ENCODE results near the gene VTI1A. TPM values are rescaled to one million over a fixed set of nuclear protein-coding genes. Genes with fewer than 3 reads are reported as not detected.

Gene VTI1A
- total RNA-seq, 1 donor from 2014 or later, result 22.7 TPM

- no peaks in the 10 kb centered on the region for H3K27me3 Mint-ChIP-seq (ENCODE audit: low read depth)
- TF ChIP-seq CTCF (IDR thresholded peaks at IDR 0.05), result no peak
- H3K36me3 Mint-ChIP-seq (ENCODE audit: low read depth), result peaks cover 10% of the 10 kb centered on the region
- H3K9me3 Mint-ChIP-seq (ENCODE audit: low read depth), result peaks cover 9% of the 10 kb centered on the region
- no peak overlapping the region for H3K27ac Mint-ChIP-seq (ENCODE audit: unreplicated experiment)
- no peak for DNase-seq (ENCODE audit: low spot score)
- no peaks in the 10 kb centered on the region for H3K4me1 Mint-ChIP-seq (ENCODE audit: low read depth)
- no peak overlapping the region for H3K4me3 Mint-ChIP-seq (ENCODE audit: unreplicated experiment)
Observed at GRCh38 chr10:112769611-112770370, 322.8 kb downstream of the VTI1A start.

DNA sequence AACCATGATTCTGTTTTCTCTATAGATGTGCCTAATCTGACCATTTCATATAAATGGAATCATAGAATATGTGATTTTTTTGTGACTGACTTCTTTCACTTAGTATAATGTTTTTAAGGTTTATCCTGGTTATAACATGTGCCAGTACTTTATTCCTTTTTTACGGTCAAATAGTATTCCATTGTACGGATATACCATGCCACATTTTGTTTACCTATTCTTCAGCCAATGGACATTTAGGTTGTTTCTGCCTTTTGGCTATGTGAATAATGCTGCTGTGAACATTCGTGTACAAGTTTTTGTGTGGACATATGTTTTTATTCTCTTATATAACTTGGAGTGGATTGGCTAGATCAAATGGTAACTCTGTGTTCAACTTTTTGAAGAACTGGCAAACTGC lies 324.7 kb downstream of the VTI1A start:
- TF ChIP-seq CTCF (IDR thresholded peaks at IDR 0.05), result no peak
- no peak overlapping the region for H3K27ac Mint-ChIP-seq (ENCODE audit: unreplicated experiment)
- H3K4me1 Mint-ChIP-seq (ENCODE audit: low read depth), result peaks cover 12% of the 10 kb centered on the region
- no peaks in the 10 kb centered on the region for H3K27me3 Mint-ChIP-seq (ENCODE audit: low read depth)
- no peak overlapping the region for H3K4me3 Mint-ChIP-seq (ENCODE audit: unreplicated experiment)
- H3K9me3 Mint-ChIP-seq (ENCODE audit: low read depth), result peaks cover 9% of the 10 kb centered on the region
- H3K36me3 Mint-ChIP-seq (ENCODE audit: low read depth), result peaks cover 10% of the 10 kb centered on the region
- no peak for DNase-seq (ENCODE audit: low spot score)

GRCh38 chr10:112773783-112774182 lies 326.8 kb downstream of the VTI1A start:
- H3K4me1 Mint-ChIP-seq (ENCODE audit: low read depth), result peaks cover 16% of the 10 kb centered on the region
- DNase-seq (ENCODE audit: low spot score), result no peak
- H3K9me3 Mint-ChIP-seq (ENCODE audit: low read depth), result peaks cover 9% of the 10 kb centered on the region
- H3K27ac Mint-ChIP-seq (ENCODE audit: unreplicated experiment), result no peak overlapping the region
- no peaks in the 10 kb centered on the region for H3K27me3 Mint-ChIP-seq (ENCODE audit: low read depth)
- no peak overlapping the region for H3K4me3 Mint-ChIP-seq (ENCODE audit: unreplicated experiment)
- peaks cover 7% of the 10 kb centered on the region for H3K36me3 Mint-ChIP-seq (ENCODE audit: low read depth)
- no peak for TF ChIP-seq CTCF (IDR thresholded peaks at IDR 0.05)

GRCh38 chr10:112774210-112774609 lies 327.2 kb downstream of the VTI1A start:
- Mint-ChIP-seq H3K27me3 (ENCODE audit: low read depth) (no peaks in the 10 kb centered on the region), H3K4me1 (ENCODE audit: low read depth) (peaks cover 20% of the 10 kb centered on the region), H3K9me3 (ENCODE audit: low read depth) (peaks cover 9% of the 10 kb centered on the region), H3K36me3 (ENCODE audit: low read depth) (peaks cover 7% of the 10 kb centered on the region), H3K4me3 (ENCODE audit: unreplicated experiment) (no peak overlapping the region), H3K27ac (ENCODE audit: unreplicated experiment) (no peak overlapping the region)
- DNase-seq (ENCODE audit: low spot score), result no peak
- no peak for TF ChIP-seq CTCF (IDR thresholded peaks at IDR 0.05)

DNA sequence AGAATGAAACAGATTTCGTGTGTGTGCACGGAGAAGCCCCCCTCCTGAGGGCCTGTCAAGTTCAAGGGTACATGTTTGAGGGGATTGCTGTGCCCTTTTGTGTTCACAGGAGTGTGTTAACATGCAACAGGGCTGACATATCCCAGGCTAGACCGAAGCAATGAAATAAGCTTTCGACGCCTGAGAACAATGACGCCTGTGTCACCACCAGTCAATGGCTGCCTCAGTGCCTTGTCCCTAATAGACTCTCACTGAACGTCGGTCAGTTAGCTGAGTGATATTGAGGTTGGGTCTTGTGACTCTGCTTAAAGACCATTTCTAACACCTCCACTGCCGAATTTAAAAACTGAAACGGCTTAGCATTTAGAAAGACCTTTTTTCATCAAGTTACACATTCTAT lies 327.8 kb downstream of the VTI1A start:
- H3K4me1 Mint-ChIP-seq (ENCODE audit: low read depth), result peaks cover 20% of the 10 kb centered on the region

More for the DNA sequence above, 327.8 kb downstream of the VTI1A start:
- Mint-ChIP-seq H3K27ac (ENCODE audit: unreplicated experiment) (no peak overlapping the region), H3K9me3 (ENCODE audit: low read depth) (peaks cover 9% of the 10 kb centered on the region), H3K36me3 (ENCODE audit: low read depth) (peaks cover 7% of the 10 kb centered on the region), H3K4me3 (ENCODE audit: unreplicated experiment) (no peak overlapping the region), H3K27me3 (ENCODE audit: low read depth) (no peaks in the 10 kb centered on the region)
- TF ChIP-seq CTCF (IDR thresholded peaks at IDR 0.05), result no peak
- DNase-seq (ENCODE audit: low spot score), result no peak
